ENCODE measurements around the gene KCNB1. TPM values are rescaled to one million over a fixed set of nuclear protein-coding genes. Genes with fewer than 3 reads are reported as not detected.

KCNB1 gene
- total RNA-seq, 1 experiment from 2014 or later: 0.05 TPM

DNA sequence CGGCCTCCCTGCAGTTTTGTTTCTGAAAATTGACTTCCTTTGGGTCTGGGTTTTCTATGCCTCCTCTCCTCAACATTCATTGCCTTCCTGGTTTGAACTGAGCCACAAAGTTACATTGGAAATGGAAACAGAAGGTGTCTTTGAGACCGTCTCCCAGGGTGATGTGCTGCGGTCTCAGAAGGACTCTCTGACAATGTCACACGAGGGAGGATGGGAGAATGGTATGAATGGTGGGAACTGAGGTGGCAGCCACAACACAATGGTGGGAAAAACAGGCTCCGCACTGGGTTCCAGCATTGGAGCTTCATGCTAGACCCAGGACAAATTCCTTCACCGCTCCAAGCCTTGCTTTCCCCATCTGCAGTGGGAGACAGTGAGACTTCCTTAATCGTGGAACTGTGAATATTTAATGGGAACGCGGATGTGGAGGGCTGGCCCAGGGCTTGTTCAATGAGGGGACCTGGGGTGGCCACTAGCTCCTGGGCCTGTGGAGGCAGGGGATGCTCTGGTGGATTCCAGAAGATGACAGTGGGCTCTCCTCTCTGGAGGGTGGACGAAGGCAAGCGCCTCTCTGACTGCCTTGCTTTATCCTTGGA, 73.9 kb downstream of the KCNB1 start:
- DNase-seq (ENCODE audit: low read depth, low spot score): no peak
- in situ Hi-C loops (cut with HindIII; ENCODE audit: low pct_unique_long_range_greater_than_20kb, low sequenced_read_pairs): no loop called here

DNA sequence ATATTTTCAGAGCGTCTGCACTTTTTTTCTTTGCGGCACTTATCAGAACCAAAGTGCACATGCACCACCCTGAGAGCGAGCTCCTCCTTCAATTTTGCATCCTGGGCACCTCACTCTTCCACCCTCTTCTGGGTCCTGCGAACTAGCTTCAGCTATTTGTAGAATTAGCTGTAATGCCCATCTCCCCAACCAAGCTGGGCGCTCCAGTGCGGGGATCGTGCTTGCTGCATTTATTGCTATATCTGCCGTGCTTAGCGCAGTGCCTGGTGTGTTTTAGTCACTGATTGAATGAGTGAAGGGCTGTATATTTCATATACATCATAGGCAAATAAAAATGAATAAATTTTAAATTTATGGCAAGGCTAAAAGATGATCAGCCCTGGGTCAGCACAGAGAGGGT, 75.8 kb downstream of the KCNB1 start:
- no peak for DNase-seq (ENCODE audit: low read depth, low spot score)
- in situ Hi-C loops (cut with HindIII; ENCODE audit: low pct_unique_long_range_greater_than_20kb, low sequenced_read_pairs): no loop called here

- in situ Hi-C loops (cut with HindIII; ENCODE audit: low pct_unique_long_range_greater_than_20kb, low sequenced_read_pairs): no loop called here
- DNase-seq (ENCODE audit: low read depth, low spot score): no peak
Observed at GRCh38 chr20:49405696-49406095, 76.8 kb downstream of the KCNB1 start.

DNA sequence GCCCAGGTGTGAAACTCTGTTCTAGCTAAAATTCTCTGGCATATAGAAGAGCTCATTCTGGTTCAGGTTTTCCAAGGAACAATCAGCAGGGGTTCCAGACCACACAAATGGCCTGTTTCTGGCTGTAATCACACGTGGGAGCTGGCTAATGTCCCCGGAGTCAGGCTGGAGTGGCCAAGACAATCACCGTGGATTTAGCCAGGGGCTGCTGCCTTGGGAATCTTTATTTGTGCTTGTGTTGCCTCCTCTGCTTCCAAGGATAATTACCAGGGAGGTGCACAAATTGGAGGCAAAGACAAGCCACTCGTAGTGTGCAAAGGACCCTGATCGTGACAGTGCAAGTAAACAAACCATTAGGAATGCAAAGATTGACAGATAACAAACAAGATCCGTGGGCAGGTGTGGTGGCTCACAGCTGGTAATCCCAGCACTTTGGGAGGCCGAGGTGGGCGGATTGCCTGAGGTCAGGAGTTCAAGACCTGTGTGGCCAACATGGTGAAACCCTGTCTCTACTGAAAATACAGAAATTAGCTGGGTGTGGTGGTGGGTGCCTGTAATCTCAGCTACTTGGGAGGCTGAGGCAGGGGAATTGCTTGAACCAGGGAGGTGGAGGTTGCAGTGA, 77.3 kb downstream of the KCNB1 start:
- no peak for DNase-seq (ENCODE audit: low read depth, low spot score)
- in situ Hi-C loops (cut with HindIII; ENCODE audit: low pct_unique_long_range_greater_than_20kb, low sequenced_read_pairs): no loop called here

GRCh38 chr20:49404461-49404860, 78.0 kb downstream of the KCNB1 start:
- in situ Hi-C loops (cut with HindIII; ENCODE audit: low pct_unique_long_range_greater_than_20kb, low sequenced_read_pairs): no loop called here
- no peak for DNase-seq (ENCODE audit: low read depth, low spot score)

- in situ Hi-C loops (cut with HindIII; ENCODE audit: low pct_unique_long_range_greater_than_20kb, low sequenced_read_pairs): no loop called here
Observed at GRCh38 chr20:49403911-49404310, 78.6 kb downstream of the KCNB1 start.

GRCh38 chr20:49403012-49403411, 79.5 kb downstream of the KCNB1 start:
- no peak for DNase-seq (ENCODE audit: low read depth, low spot score)
- in situ Hi-C loops (cut with HindIII; ENCODE audit: low pct_unique_long_range_greater_than_20kb, low sequenced_read_pairs): no loop called here

More at GRCh38 chr20:49403911-49404310, 78.6 kb downstream of the KCNB1 start:
- no peak for DNase-seq (ENCODE audit: low read depth, low spot score)

DNA sequence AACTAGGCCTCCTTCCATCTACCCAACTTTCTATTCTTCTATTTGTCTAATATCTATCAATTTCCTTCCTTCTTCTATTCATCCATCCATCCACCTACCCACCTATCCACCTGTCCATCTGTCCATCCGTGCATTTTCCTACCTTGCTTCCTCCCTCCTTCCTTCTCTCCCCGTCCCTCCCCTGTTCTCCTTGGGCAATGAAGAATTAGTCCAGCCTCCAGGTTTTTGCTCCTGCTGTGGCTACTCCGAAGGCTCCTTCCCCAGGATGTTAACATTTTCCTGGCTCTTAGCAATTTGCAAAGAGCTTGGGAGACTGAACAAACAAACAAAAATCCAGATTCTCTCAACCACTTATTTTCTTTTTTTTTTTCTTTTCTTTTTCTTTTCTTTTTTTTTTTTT, 81.6 kb downstream of the KCNB1 start:
- no peak for DNase-seq (ENCODE audit: low read depth, low spot score)

GRCh38 chr20:49400410-49400809, 82.1 kb downstream of the KCNB1 start:
- in situ Hi-C loops (cut with HindIII; ENCODE audit: low pct_unique_long_range_greater_than_20kb, low sequenced_read_pairs): no loop called here

More for the DNA sequence above, 81.6 kb downstream of the KCNB1 start:
- in situ Hi-C loops (cut with HindIII; ENCODE audit: low pct_unique_long_range_greater_than_20kb, low sequenced_read_pairs): no loop called here

GRCh38 chr20:49399329-49399728, 83.1 kb downstream of the KCNB1 start:
- in situ Hi-C loops (cut with HindIII; ENCODE audit: low pct_unique_long_range_greater_than_20kb, low sequenced_read_pairs): no loop called here
- DNase-seq (ENCODE audit: low read depth, low spot score): no peak

More at GRCh38 chr20:49400410-49400809, 82.1 kb downstream of the KCNB1 start:
- DNase-seq (ENCODE audit: low read depth, low spot score): no peak

- in situ Hi-C loops (cut with HindIII; ENCODE audit: low pct_unique_long_range_greater_than_20kb, low sequenced_read_pairs): no loop called here
- no peak for DNase-seq (ENCODE audit: low read depth, low spot score)
Observed at GRCh38 chr20:49398401-49399144, 83.9 kb downstream of the KCNB1 start.

DNA sequence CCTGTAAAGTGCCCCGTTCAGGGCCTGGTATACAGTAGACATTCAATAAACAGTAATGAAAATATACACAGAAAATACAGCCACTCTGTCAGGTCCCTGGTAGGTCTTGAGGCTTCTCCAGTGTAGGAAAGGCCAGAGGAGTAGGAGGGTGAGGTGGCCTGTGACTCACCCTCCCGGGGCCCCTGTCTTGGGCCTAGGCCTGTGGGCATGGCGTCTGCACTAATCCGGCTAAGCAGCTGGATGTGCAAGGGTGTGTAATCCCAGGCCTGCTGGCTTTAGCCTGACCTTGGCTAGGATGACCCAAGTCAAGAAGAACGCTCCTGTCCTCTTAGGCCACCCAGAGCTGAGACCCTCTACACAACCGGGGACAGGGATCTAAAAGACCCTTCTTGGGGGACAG, 84.9 kb downstream of the KCNB1 start:
- in situ Hi-C loops (cut with HindIII; ENCODE audit: low pct_unique_long_range_greater_than_20kb, low sequenced_read_pairs): no loop called here
- DNase-seq (ENCODE audit: low read depth, low spot score): no peak

DNA sequence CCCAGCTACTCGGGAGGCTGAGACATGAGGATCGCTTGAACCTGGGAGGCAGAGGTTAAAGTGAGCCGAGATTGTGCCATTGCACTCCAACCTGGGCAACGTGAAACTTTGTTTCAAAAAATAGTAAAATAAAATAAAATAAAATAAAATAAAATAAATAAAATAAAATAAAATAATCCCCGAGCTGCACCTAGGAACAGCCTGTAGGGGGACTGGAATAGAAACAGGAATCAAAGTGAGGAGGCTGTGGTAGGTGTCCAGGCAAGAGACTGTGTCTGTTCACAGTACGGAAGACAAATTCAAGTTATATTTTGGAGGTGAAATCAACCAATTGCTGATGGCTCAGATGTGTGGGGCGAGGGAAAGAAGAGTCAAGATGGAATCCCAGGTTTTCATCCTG, 86.2 kb downstream of the KCNB1 start:
- in situ Hi-C loops (cut with HindIII; ENCODE audit: low pct_unique_long_range_greater_than_20kb, low sequenced_read_pairs): no loop called here
- DNase-seq (ENCODE audit: low read depth, low spot score): no peak

DNA sequence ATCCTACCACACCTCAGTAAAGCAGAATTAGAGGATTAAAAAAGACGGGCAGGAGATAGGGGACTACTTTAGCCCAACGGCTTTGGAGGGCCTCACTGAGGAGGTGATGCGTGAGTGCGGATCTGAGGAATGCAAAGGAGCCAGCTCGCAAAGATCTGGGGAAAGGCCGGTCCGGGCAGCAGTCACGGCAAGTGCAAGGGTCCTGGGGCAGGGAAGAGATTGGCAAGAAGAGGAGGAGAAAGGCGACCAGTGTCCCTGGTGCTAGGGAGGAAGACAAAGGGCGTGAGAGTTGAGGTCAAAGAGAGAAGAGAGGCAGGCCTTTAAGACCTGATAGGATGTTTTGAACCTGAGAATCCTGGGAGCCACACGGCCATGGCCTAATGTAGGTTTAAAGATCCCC, 86.8 kb downstream of the KCNB1 start:
- in situ Hi-C loops (cut with HindIII; ENCODE audit: low pct_unique_long_range_greater_than_20kb, low sequenced_read_pairs): no loop called here
- no peak for DNase-seq (ENCODE audit: low read depth, low spot score)

DNA sequence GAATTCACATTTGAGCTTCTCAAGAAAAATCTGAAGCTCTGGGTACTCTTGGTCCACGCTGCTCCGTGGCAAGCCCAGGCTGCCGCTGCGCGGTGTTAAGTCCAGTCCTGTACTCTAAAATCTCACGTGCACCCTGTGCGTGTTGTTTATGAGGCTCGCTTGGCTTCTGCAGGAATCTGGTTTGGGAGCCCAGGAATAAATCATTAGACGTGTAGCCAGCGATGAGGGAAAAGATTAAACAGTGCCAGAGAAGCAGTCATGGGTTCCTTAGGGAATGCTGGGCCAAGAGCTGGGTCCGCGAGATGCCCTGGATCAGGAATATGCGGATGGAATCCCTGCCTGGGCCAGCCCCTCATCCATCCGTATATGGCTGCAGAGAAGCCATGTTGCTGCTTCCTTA, 87.3 kb downstream of the KCNB1 start:
- no peak for DNase-seq (ENCODE audit: low read depth, low spot score)
- in situ Hi-C loops (cut with HindIII; ENCODE audit: low pct_unique_long_range_greater_than_20kb, low sequenced_read_pairs): no loop called here

GRCh38 chr20:49394757-49395156, 87.7 kb downstream of the KCNB1 start:
- in situ Hi-C loops (cut with HindIII; ENCODE audit: low pct_unique_long_range_greater_than_20kb, low sequenced_read_pairs): no loop called here
- DNase-seq (ENCODE audit: low read depth, low spot score): no peak

GRCh38 chr20:49394264-49394663, 88.2 kb downstream of the KCNB1 start:
- no peak for DNase-seq (ENCODE audit: low read depth, low spot score)
- in situ Hi-C loops (cut with HindIII; ENCODE audit: low pct_unique_long_range_greater_than_20kb, low sequenced_read_pairs): no loop called here

DNA sequence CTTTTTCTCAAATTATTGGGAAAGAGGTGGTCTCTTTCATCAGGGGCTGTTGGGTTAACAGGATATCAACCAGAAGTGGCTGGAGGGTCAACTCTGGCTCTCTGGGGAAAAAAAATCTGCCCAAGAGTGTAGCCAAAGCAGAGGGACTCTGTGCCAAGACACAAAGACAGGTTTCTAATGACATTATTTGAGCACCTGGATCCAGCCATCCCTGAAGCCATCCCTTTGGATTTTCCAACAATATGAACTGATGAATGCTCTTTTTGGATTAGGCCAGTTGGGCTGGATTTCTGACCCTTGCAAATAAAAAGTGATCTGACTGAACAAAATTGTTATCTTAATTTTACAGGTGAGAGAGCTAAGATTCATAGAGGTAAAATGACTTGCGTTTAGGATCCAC, 88.7 kb downstream of the KCNB1 start:
- in situ Hi-C loops (cut with HindIII; ENCODE audit: low pct_unique_long_range_greater_than_20kb, low sequenced_read_pairs): no loop called here
- no peak for DNase-seq (ENCODE audit: low read depth, low spot score)

- in situ Hi-C loops (cut with HindIII; ENCODE audit: low pct_unique_long_range_greater_than_20kb, low sequenced_read_pairs): no loop called here
- DNase-seq (ENCODE audit: low read depth, low spot score): no peak
Observed at GRCh38 chr20:49392745-49393144, 89.7 kb downstream of the KCNB1 start.

Data from SK-MEL-5 (cell line).